NT2/D1 (cell line): ENCODE data around the gene FRS3.
"Not testable (repeated sequence)": the region's sequence is repeated elsewhere in the genome, so short reads cannot be mapped to it uniquely, and the experiment has no call there.

Experiments used
- DNase-seq: peaks from one replicate; pipeline ENCODE4 v3.0.0-alpha.2; 2011; ENCODE audit warnings: low read depth, low spot score
- H3K27me3 ChIP-seq: 2 replicates; pipeline ENCODE4 v1.6.0; 2011; ENCODE audit warnings: mild to moderate bottlenecking; ENCODE audit not compliant: insufficient read length, insufficient read depth
- H3K36me3 ChIP-seq: 2 replicates; pipeline ENCODE4 v1.6.1; 2011; ENCODE audit warnings: mild to moderate bottlenecking, low read length, mixed read lengths; ENCODE audit not compliant: insufficient read depth, insufficient read length
- H3K4me1 ChIP-seq: 2 replicates; pipeline ENCODE4 v1.5.1; 2011; ENCODE audit not compliant: insufficient read depth, insufficient read length
- H3K4me3 ChIP-seq: 2 replicates; pipeline ENCODE4 v1.5.1; 2011; ENCODE audit warnings: low read depth; ENCODE audit not compliant: insufficient read length
- H3K9ac ChIP-seq: 2 replicates; pipeline ENCODE4 v1.6.0; 2011; ENCODE audit warnings: low read depth; ENCODE audit not compliant: insufficient read length
- H3K9me3 ChIP-seq: 2 replicates; pipeline ENCODE4 v1.5.1; 2011; ENCODE audit warnings: mild to moderate bottlenecking, low read length; ENCODE audit not compliant: insufficient read depth
- SUZ12 ChIP-seq: IDR thresholded peaks from 2 replicates; pipeline ENCODE4 v1.6.1; 2011; ENCODE audit not compliant: insufficient read length, insufficient read depth; ENCODE audit errors: extremely low read depth
- YY1 ChIP-seq: IDR thresholded peaks from 2 replicates; pipeline ENCODE4 v1.6.1; 2011; ENCODE audit not compliant: insufficient read length, insufficient read depth
- ZNF274 ChIP-seq: IDR thresholded peaks from 2 replicates; pipeline ENCODE4 v1.6.1; 2011; ENCODE audit warnings: mild to moderate bottlenecking, low read depth, low read length

The FRS3 gene

DNA sequence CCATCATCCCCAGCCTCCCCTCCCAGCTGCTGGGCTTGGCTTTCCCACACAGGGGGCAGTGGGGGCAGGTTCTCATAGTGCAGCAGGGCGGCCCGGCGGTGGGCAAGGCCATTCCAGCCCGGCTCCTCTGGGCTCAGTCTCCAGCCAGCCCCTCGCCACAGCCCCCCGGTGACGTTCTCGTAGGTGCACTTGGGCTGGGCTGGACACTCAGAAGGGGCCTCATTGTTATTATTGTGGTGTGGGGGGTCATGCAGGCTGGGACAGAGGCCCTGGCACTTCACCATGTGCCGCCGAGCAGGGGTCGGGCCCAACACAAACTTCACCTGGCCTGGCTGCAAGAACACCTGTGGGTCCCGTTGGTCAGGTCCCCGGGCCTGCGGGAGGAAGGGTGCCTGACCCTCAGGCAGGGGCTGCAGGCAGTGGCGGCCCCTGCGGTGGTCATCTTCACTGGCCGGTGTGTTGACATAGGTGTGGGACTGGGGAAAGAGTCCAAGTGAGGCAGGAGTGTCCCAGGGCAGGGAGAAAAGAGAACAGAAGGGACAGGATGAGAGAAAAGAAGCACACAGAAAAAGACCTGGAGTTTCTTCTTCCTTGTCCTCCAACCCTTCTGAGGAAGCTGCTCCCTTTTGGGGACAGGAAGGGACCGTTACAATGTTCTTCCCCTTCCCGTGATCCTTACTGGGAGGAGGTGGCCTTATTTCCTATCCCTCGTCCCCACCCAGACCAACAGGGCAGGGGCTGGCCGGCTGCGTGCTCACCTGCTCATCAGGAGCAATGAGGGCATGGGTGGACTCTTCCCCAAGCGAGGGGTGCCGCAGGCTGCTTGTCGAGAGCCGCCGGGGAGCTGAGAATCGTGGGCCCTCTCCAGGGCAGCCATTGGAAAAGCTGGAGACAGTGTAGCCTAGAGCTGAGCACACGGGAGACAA, 8.4 kb downstream of the FRS3 start:
- TF ChIP-seq YY1 = no peak
- no peak for TF ChIP-seq ZNF274
- no peak for TF ChIP-seq SUZ12

DNA sequence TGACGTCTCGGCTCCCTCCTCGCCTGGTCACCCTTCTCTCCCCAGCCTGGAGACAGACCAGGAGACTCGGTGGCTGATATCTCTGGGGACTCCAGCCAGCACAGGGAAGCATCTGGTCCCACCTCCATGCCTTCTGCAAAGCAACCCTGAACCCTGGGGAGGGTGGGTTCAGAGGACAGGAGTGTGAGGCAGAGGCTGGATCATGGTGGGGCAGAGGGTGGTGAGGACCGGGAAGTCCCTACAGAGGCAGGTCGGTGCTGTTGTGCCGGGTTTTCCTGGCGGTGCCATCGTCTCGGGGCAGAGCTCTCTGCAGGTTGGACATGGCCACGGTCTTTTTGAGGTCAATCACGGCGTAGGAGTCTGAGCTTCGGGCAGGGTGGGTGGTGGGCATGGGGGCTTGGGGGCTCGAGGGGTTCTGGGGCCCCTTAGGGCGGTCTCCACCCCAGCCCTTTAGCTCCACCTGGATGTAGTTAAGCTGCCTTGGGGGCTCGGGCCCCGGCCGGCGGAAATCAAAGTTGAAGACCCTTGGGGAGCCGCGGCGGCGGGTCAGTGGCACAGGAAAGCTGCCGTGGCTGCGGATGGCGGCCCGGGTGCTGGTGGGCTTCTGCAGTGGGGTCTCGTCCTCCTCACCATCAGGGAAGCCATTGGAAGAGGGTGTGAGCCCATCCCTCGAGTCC, 9.2 kb downstream of the FRS3 start:
- TF ChIP-seq YY1 (no peak), SUZ12 (no peak), ZNF274 (no peak)
- Histone ChIP-seq H3K9ac (no peak overlapping the region), H3K4me1 (no peaks in the 10 kb centered on the region), H3K4me3 (no peak overlapping the region), H3K27me3 (no peaks in the 10 kb centered on the region), H3K36me3 (peaks cover 39% of the 10 kb centered on the region), H3K9me3 (no peaks in the 10 kb centered on the region)
- no peak for DNase-seq

More for the DNA sequence above, 8.4 kb downstream of the FRS3 start:
- H3K27me3 ChIP-seq = no peaks in the 10 kb centered on the region
- H3K9me3 ChIP-seq = no peaks in the 10 kb centered on the region
- no peak overlapping the region for H3K4me3 ChIP-seq
- H3K4me1 ChIP-seq = no peaks in the 10 kb centered on the region
- DNase-seq = no peak
- H3K36me3 ChIP-seq = peaks cover 40% of the 10 kb centered on the region
- H3K9ac ChIP-seq = no peak overlapping the region

GRCh38 chr6:41769376-41769775, 10.3 kb downstream of the FRS3 start:
- no peaks in the 10 kb centered on the region for H3K9me3 ChIP-seq
- H3K9ac ChIP-seq = no peak overlapping the region
- no peaks in the 10 kb centered on the region for H3K27me3 ChIP-seq
- no peak for TF ChIP-seq ZNF274
- no peak for TF ChIP-seq YY1
- TF ChIP-seq SUZ12 = no peak
- peaks cover 29% of the 10 kb centered on the region for H3K36me3 ChIP-seq
- no peak overlapping the region for H3K4me3 ChIP-seq
- DNase-seq = no peak
- H3K4me1 ChIP-seq = peaks cover under 1% of the 10 kb centered on the region

DNA sequence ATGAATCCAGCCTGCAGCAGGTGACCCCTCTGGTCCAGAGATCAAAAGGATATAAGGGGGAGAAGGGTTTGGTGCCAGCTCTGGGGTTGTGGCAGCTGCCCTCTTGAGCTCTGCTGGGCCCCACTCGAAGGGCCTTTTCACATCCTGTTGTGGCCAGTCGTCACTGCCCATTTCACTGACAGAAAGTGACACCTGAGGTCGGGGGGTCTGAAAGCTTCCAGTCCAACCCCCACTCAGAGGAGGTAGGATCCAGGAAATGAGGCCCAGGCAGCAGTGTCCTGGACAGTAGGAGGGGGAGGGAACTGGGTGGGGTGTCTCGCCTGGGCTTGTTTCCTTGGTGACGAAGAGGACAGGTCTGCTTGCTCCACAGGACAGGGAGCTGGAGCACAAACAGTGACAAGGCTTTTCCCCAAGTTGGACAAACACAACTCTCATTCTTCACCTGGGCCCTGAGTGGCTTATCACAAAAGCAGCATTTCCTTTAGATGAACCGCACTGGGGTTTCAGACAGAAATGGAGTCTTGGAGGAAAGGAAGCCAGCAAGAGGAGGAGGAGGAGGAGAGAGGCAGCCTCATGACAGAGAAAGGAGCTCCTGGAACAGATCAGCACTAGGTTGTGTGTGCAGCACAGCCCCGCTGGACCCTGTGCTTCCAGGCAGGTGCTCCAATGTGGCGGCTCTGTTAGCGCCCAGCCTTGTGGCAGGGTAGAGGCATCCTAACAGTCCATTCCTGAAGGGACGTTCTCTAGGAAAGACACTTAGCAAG, 11.0 kb downstream of the FRS3 start:
- TF ChIP-seq YY1 (no peak), ZNF274 (no peak), SUZ12 (no peak)
- no peaks in the 10 kb centered on the region for H3K9me3 ChIP-seq
- no peak overlapping the region for H3K9ac ChIP-seq

GRCh38 chr6:41767112-41767833, 12.4 kb downstream of the FRS3 start:
- Histone ChIP-seq H3K27me3 (no peaks in the 10 kb centered on the region), H3K9ac (no peak overlapping the region), H3K9me3 (no peaks in the 10 kb centered on the region), H3K36me3 (peaks cover 20% of the 10 kb centered on the region), H3K4me3 (no peak overlapping the region), H3K4me1 (peaks cover 4% of the 10 kb centered on the region)
- TF ChIP-seq SUZ12 (no peak), ZNF274 (no peak), YY1 (no peak)
- no peak for DNase-seq

More for the DNA sequence above, 11.0 kb downstream of the FRS3 start:
- DNase-seq = no peak
- H3K27me3 ChIP-seq = no peaks in the 10 kb centered on the region
- peaks cover 26% of the 10 kb centered on the region for H3K36me3 ChIP-seq
- H3K4me1 ChIP-seq = peaks cover 4% of the 10 kb centered on the region
- H3K4me3 ChIP-seq = no peak overlapping the region

DNA sequence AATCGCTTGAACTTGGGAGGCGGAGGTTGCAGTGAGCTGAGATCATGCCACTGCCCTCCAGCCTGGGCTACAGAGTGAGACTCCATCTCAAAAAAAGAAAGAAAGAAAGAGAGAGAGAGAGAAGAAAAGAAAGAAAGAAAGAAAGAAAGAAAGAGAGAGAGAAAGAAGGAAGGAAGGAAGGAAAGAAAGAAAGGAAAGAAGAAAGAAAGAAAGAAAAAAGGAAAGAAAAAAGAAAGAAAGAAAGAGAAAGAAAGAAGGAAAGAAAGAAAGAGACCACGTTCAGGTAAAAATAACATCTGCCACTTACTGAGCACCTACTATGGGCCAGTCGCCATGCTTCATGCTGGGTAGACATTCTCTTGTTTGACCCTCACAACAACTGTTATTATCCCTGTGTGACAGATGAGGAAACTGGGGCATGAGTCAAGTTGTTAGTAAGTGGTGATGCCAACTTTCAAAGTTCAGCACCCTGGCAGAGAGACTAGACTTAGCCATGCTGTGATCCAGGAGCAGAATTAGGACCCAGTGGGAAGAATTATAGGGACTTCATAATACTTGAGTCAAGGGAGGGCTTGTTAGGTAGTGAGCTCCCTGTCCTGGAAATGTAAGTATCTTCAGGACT, 13.5 kb downstream of the FRS3 start:
- not testable (repeated sequence) for H3K9me3 ChIP-seq, H3K27me3 ChIP-seq, DNase-seq

More for the DNA sequence above, 13.5 kb downstream of the FRS3 start:
- not testable (repeated sequence) for H3K36me3 ChIP-seq, H3K9ac ChIP-seq, H3K4me1 ChIP-seq, H3K4me3 ChIP-seq
